SU-DHL-6 (cell line): ENCODE results near the gene KRTAP22-2.

ENCODE experiments used
- H2AFZ ChIP-seq: fragments of 200-600 bp; sonication (generic); 2 replicates; pipeline ENCODE4 v1.6.1; 2014; ENCODE audit warnings: low read depth, mild to moderate bottlenecking, moderate library complexity, mixed read lengths, antibody characterized with exemption, low read length; ENCODE audit not compliant: severe bottlenecking
- H3F3A ChIP-seq: fragments of 200-600 bp; shearing (Covaris generic); 2 replicates; pipeline ENCODE4 v1.6.0; 2016; ENCODE audit warnings: antibody characterized with exemption, mild to moderate bottlenecking; ENCODE audit not compliant: insufficient read depth
- H3K27ac ChIP-seq: fragments of 200-600 bp; sonication (generic); 2 replicates; pipeline ENCODE4 v1.5.1; 2016; ENCODE audit warnings: low read depth, mild to moderate bottlenecking, low read length, moderate library complexity, mixed read lengths
- H3K27me3 ChIP-seq: fragments of 200-600 bp; sonication (generic), shearing (Covaris generic); 2 replicates; pipeline ENCODE4 v1.6.0; 2014; ENCODE audit warnings: mild to moderate bottlenecking, low read length
- H3K36me3 ChIP-seq: fragments of 200-600 bp; sonication (generic); 2 replicates; pipeline ENCODE4 v1.6.1; 2014; ENCODE audit warnings: mild to moderate bottlenecking, low read length, mixed read lengths
- H3K4me2 ChIP-seq: fragments of 300-600, 200-600 bp; shearing (Covaris generic), sonication (generic); 2 replicates; pipeline ENCODE4 v1.6.0; 2014; ENCODE audit warnings: low read length, low read depth, mild to moderate bottlenecking; ENCODE audit not compliant: poor library complexity, severe bottlenecking
- H3K4me3 ChIP-seq: fragments of 200-600 bp; sonication (generic); 2 replicates; pipeline ENCODE4 v1.5.1; 2014; ENCODE audit warnings: antibody characterized with exemption, low read length, mild to moderate bottlenecking, mixed read lengths; ENCODE audit not compliant: insufficient read depth, poor library complexity, severe bottlenecking
- H3K79me2 ChIP-seq: fragments of 200-600 bp; sonication (generic); 2 replicates; pipeline ENCODE4 v1.6.1; 2014; ENCODE audit warnings: mild to moderate bottlenecking, low read length, moderate library complexity; ENCODE audit not compliant: insufficient read depth
- H3K9ac ChIP-seq: fragments of 200-600 bp; sonication (generic); 2 replicates; pipeline ENCODE4 v1.7.0; 2014; ENCODE audit warnings: mild to moderate bottlenecking, low read length
- H3K9me2 ChIP-seq: fragments of 200-600 bp; sonication (generic); replicated peaks from 2 replicates; pipeline ENCODE4 v1.6.1; 2014; ENCODE audit warnings: low read length; ENCODE audit not compliant: insufficient read depth
- H3K9me3 ChIP-seq: fragments of 200-600 bp; sonication (generic); 2 replicates; pipeline ENCODE4 v1.6.1; 2014; ENCODE audit warnings: low read length, mixed read lengths; ENCODE audit not compliant: insufficient read depth
- H4K20me1 ChIP-seq: fragments of 200-600 bp; sonication (generic); 2 replicates; pipeline ENCODE4 v1.6.1; 2014; ENCODE audit warnings: low read depth, mild to moderate bottlenecking, antibody characterized with exemption, low read length, moderate library complexity, mixed read lengths
- CTCF ChIP-seq: fragments of 200-600 bp; sonication (generic); IDR thresholded peaks from one replicate; pipeline ENCODE4 v1.5.1; 2017; ENCODE audit warnings: antibody characterized with exemption, mild to moderate bottlenecking, low read length, moderate library complexity; ENCODE audit not compliant: insufficient read depth, poor library complexity, severe bottlenecking
- EZH2phosphoT487 ChIP-seq: fragments of 200-600 bp; sonication (generic), shearing (Covaris generic); conservative IDR thresholded peaks from 2 replicates; pipeline ENCODE4 v1.6.1; 2018; ENCODE audit warnings: mild to moderate bottlenecking, antibody characterized with exemption, low read length, moderate library complexity, mixed read lengths

KRTAP22-2 gene

GRCh38 chr21:30590297-30590696 is at the start of gene KRTAP22-2:
TSS of gene KRTAP22-2 (minus strand) at chr21:30590397.
- Histone ChIP-seq H3K36me3 (no peaks in the 10 kb centered on the region), H3K9me2 (no peaks in the 10 kb centered on the region), H3K4me3 (no peak within 1 kb of the TSS), H2AFZ (no peak within 1 kb of the TSS), H3K79me2 (no peaks in the 10 kb centered on the region), H3K4me2 (no peak within 1 kb of the TSS), H3K9ac (no peak within 1 kb of the TSS), H3F3A (no peaks in the 10 kb centered on the region), H3K27ac (no peak within 1 kb of the TSS), H4K20me1 (no peaks in the 10 kb centered on the region), H3K9me3 (no peaks in the 10 kb centered on the region), H3K27me3 (no peaks in the 10 kb centered on the region)
- TF ChIP-seq CTCF (no peak), EZH2phosphoT487 (no peak)

GRCh38 chr21:30638686-30639085 is 48.5 kb upstream of the KRTAP22-2 start:
- Histone ChIP-seq H3F3A (no peaks in the 10 kb centered on the region), H2AFZ (no peak overlapping the region), H3K36me3 (no peaks in the 10 kb centered on the region), H3K27ac (no peak overlapping the region), H4K20me1 (no peaks in the 10 kb centered on the region), H3K4me3 (no peak overlapping the region), H3K9me3 (no peaks in the 10 kb centered on the region), H3K4me2 (no peak overlapping the region), H3K9ac (no peak overlapping the region), H3K9me2 (no peaks in the 10 kb centered on the region), H3K27me3 (no peaks in the 10 kb centered on the region), H3K79me2 (no peaks in the 10 kb centered on the region)
- TF ChIP-seq EZH2phosphoT487 (no peak), CTCF (no peak)

GRCh38 chr21:30634906-30635305 is 44.7 kb upstream of the KRTAP22-2 start, which contains the start of gene KRTAP20-2:
TSS of gene KRTAP20-2 (plus strand) at chr21:30635206. CDS start at chr21:30635264, 58 bp downstream.
- Histone ChIP-seq H3K36me3 (no peaks in the 10 kb centered on the region), H3F3A (no peaks in the 10 kb centered on the region), H3K9me2 (no peaks in the 10 kb centered on the region), H3K79me2 (no peaks in the 10 kb centered on the region), H3K27me3 (no peaks in the 10 kb centered on the region), H3K4me3 (no peak within 1 kb of the TSS), H3K27ac (no peak within 1 kb of the TSS), H3K9ac (no peak within 1 kb of the TSS), H3K4me2 (no peak within 1 kb of the TSS), H4K20me1 (no peaks in the 10 kb centered on the region), H3K9me3 (no peaks in the 10 kb centered on the region), H2AFZ (no peak within 1 kb of the TSS)
- no peak for TF ChIP-seq CTCF
- TF ChIP-seq EZH2phosphoT487 = no peak
